GM12873 (cell line): ENCODE data around the gene STX8.

Experiments used
- CTCF ChIP-seq: IDR thresholded peaks from 2 replicates; pipeline ENCODE4 v1.5.1; 2012; ENCODE audit warnings: low read depth, mild to moderate bottlenecking, moderate library complexity, low read length, control low read depth; ENCODE audit not compliant: insufficient read depth; ENCODE audit errors: missing control alignments

STX8 gene

GRCh38 chr17:9206410-9206703 lies 369.3 kb downstream of the STX8 start:
- no peak for TF ChIP-seq CTCF

GRCh38 chr17:9205520-9206409 lies 369.9 kb downstream of the STX8 start:
- TF ChIP-seq CTCF: no peak

GRCh38 chr17:9204637-9205329 lies 370.8 kb downstream of the STX8 start:
- no peak for TF ChIP-seq CTCF

GRCh38 chr17:9203771-9204425 lies 371.7 kb downstream of the STX8 start:
- TF ChIP-seq CTCF: no peak

- TF ChIP-seq CTCF: no peak
These were observed 373.1 kb downstream of the STX8 start for GRCh38 chr17:9202532-9202931.

GRCh38 chr17:9200699-9201359 lies 374.8 kb downstream of the STX8 start:
- no peak for TF ChIP-seq CTCF
